SH-SY5Y (cell line): ENCODE data around the gene DMRT2.

Source experiments
- GATA2 ChIP-seq: IDR thresholded peaks from 2 replicates; pipeline ENCODE4 v1.6.1; 2011; ENCODE audit warnings: mild to moderate bottlenecking, low read depth, low read length
- GATA3 ChIP-seq: IDR thresholded peaks from 2 replicates; pipeline ENCODE4 v1.6.1; 2011; ENCODE audit warnings: low read depth, mild to moderate bottlenecking, low read length, moderate library complexity

DNA sequence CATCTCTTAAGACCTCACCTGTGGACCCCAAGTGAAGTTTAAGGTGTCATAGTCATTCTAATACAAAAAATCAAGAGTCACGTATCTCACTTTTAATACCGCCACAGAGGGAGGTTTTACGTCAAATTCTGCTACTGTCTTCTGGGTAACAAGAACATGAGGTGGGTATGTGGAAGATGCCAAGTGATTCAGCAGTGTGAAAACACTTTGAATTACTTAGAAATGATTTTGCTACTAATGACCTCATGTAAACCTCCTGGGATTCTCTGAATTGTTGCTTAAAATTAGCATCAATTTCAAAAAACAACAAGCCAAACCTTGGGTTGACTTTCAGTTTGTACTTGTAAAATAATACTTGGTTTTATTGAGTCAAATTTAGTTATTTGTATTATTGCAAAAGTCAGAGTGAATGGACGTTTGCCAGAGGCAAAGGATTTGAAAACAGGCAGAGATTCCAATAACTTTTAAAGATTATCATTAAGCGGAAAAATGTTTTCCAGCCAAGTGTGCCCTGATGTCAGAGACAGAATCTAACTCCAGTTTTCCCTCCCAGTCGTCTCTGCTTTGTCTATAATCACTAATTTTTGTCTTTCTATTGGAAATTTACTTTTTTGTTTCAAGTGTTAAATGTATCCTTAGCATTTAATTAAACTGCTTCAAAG, 8.8 kb downstream of the DMRT2 start:
- no peak for TF ChIP-seq GATA2
- TF ChIP-seq GATA3 = no peak
